ENCODE data around the gene ATG2B.

ATG2B gene

GRCh38 chr14:96265383-96266095 is 97.6 kb downstream of the ATG2B start:
- no peaks in the 10 kb centered on the region for H3K9me2 ChIP-seq (replicated peaks; ENCODE audit: low read depth, low read length)
- TF ChIP-seq, protein P1, sequence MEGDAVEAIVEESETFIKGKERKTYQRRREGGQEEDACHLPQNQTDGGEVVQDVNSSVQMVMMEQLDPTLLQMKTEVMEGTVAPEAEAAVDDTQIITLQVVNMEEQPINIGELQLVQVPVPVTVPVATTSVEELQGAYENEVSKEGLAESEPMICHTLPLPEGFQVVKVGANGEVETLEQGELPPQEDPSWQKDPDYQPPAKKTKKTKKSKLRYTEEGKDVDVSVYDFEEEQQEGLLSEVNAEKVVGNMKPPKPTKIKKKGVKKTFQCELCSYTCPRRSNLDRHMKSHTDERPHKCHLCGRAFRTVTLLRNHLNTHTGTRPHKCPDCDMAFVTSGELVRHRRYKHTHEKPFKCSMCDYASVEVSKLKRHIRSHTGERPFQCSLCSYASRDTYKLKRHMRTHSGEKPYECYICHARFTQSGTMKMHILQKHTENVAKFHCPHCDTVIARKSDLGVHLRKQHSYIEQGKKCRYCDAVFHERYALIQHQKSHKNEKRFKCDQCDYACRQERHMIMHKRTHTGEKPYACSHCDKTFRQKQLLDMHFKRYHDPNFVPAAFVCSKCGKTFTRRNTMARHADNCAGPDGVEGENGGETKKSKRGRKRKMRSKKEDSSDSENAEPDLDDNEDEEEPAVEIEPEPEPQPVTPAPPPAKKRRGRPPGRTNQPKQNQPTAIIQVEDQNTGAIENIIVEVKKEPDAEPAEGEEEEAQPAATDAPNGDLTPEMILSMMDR (conservative IDR thresholded peaks at IDR 0.05; ENCODE audit: low read length), result no peak
- no peak for TF ChIP-seq EZH2phosphoT487 (IDR thresholded peaks at IDR 0.05; ENCODE audit: borderline replicate concordance)
- H3K4me3 ChIP-seq (ENCODE audit: low read length, poor library complexity, severe bottlenecking), result no peak overlapping the region
- H2AFZ ChIP-seq (ENCODE audit: low read length), result no peak overlapping the region
- no peaks in the 10 kb centered on the region for H3K27me3 ChIP-seq (ENCODE audit: insufficient read depth, low read length, poor library complexity, severe bottlenecking)
- no peak overlapping the region for H3K4me2 ChIP-seq (ENCODE audit: low read depth, low read length, poor library complexity, severe bottlenecking)
- H3K9me3 ChIP-seq (ENCODE audit: insufficient read depth, low read depth, low read length), result no peaks in the 10 kb centered on the region
- no peaks in the 10 kb centered on the region for H3K79me2 ChIP-seq (ENCODE audit: insufficient read depth, low read length)
- H3K4me1 ChIP-seq (ENCODE audit: insufficient read depth, low read length, poor library complexity, severe bottlenecking), result no peaks in the 10 kb centered on the region
- no peak overlapping the region for H3K9ac ChIP-seq (ENCODE audit: low read depth, low read length, poor library complexity, severe bottlenecking)
- no peaks in the 10 kb centered on the region for H3F3A ChIP-seq (ENCODE audit: low read depth)
- no peaks in the 10 kb centered on the region for H3K36me3 ChIP-seq (ENCODE audit: insufficient read depth, low read length)
- no peaks in the 10 kb centered on the region for H4K20me1 ChIP-seq (ENCODE audit: insufficient read depth, low read length, poor library complexity, severe bottlenecking)

- H3K4me3 ChIP-seq (ENCODE audit: low read length, poor library complexity, severe bottlenecking), result no peak overlapping the region
- H3K79me2 ChIP-seq (ENCODE audit: insufficient read depth, low read length), result no peaks in the 10 kb centered on the region
- no peaks in the 10 kb centered on the region for H3K4me1 ChIP-seq (ENCODE audit: insufficient read depth, low read length, poor library complexity, severe bottlenecking)
- H3K9me2 ChIP-seq (replicated peaks; ENCODE audit: low read depth, low read length), result no peaks in the 10 kb centered on the region
- no peak overlapping the region for H2AFZ ChIP-seq (ENCODE audit: low read length)
- H3K4me2 ChIP-seq (ENCODE audit: low read depth, low read length, poor library complexity, severe bottlenecking), result no peak overlapping the region
- H3K36me3 ChIP-seq (ENCODE audit: insufficient read depth, low read length), result no peaks in the 10 kb centered on the region
- H3K9ac ChIP-seq (ENCODE audit: low read depth, low read length, poor library complexity, severe bottlenecking), result no peak overlapping the region
- H4K20me1 ChIP-seq (ENCODE audit: insufficient read depth, low read length, poor library complexity, severe bottlenecking), result no peaks in the 10 kb centered on the region
- H3F3A ChIP-seq (ENCODE audit: low read depth), result no peaks in the 10 kb centered on the region
- TF ChIP-seq EZH2phosphoT487 (IDR thresholded peaks at IDR 0.05; ENCODE audit: borderline replicate concordance), result no peak
- no peaks in the 10 kb centered on the region for H3K9me3 ChIP-seq (ENCODE audit: insufficient read depth, low read depth, low read length)
- no peaks in the 10 kb centered on the region for H3K27me3 ChIP-seq (ENCODE audit: insufficient read depth, low read length, poor library complexity, severe bottlenecking)
Observed at GRCh38 chr14:96264853-96265252, 98.3 kb downstream of the ATG2B start.

GRCh38 chr14:96264200-96264553 is 99.0 kb downstream of the ATG2B start:
- no peaks in the 10 kb centered on the region for H3K9me2 ChIP-seq (replicated peaks; ENCODE audit: low read depth, low read length)
- H3K9me3 ChIP-seq (ENCODE audit: insufficient read depth, low read depth, low read length), result no peaks in the 10 kb centered on the region
- no peaks in the 10 kb centered on the region for H3F3A ChIP-seq (ENCODE audit: low read depth)
- no peak overlapping the region for H3K9ac ChIP-seq (ENCODE audit: low read depth, low read length, poor library complexity, severe bottlenecking)
- no peak for TF ChIP-seq EZH2phosphoT487 (IDR thresholded peaks at IDR 0.05; ENCODE audit: borderline replicate concordance)
- TF ChIP-seq, protein P1 (conservative IDR thresholded peaks at IDR 0.05; ENCODE audit: low read length), result no peak
- no peaks in the 10 kb centered on the region for H4K20me1 ChIP-seq (ENCODE audit: insufficient read depth, low read length, poor library complexity, severe bottlenecking)
- no peaks in the 10 kb centered on the region for H3K36me3 ChIP-seq (ENCODE audit: insufficient read depth, low read length)
- H3K79me2 ChIP-seq (ENCODE audit: insufficient read depth, low read length), result no peaks in the 10 kb centered on the region
- H3K4me2 ChIP-seq (ENCODE audit: low read depth, low read length, poor library complexity, severe bottlenecking), result no peak overlapping the region
- no peaks in the 10 kb centered on the region for H3K27me3 ChIP-seq (ENCODE audit: insufficient read depth, low read length, poor library complexity, severe bottlenecking)
- H2AFZ ChIP-seq (ENCODE audit: low read length), result no peak overlapping the region
- H3K4me3 ChIP-seq (ENCODE audit: low read length, poor library complexity, severe bottlenecking), result no peak overlapping the region
- H3K4me1 ChIP-seq (ENCODE audit: insufficient read depth, low read length, poor library complexity, severe bottlenecking), result no peaks in the 10 kb centered on the region

Measured in Loucy (cell line).